GM21619 (cell line): ENCODE measurements around the gene EID3.

Experiments
- ATAC-seq: cut with Tn5 transposase; IDR thresholded peaks from one replicate; pipeline ENCODE4 v1.9.1; 2021; ENCODE audit not compliant: unreplicated experiment

Gene EID3

DNA sequence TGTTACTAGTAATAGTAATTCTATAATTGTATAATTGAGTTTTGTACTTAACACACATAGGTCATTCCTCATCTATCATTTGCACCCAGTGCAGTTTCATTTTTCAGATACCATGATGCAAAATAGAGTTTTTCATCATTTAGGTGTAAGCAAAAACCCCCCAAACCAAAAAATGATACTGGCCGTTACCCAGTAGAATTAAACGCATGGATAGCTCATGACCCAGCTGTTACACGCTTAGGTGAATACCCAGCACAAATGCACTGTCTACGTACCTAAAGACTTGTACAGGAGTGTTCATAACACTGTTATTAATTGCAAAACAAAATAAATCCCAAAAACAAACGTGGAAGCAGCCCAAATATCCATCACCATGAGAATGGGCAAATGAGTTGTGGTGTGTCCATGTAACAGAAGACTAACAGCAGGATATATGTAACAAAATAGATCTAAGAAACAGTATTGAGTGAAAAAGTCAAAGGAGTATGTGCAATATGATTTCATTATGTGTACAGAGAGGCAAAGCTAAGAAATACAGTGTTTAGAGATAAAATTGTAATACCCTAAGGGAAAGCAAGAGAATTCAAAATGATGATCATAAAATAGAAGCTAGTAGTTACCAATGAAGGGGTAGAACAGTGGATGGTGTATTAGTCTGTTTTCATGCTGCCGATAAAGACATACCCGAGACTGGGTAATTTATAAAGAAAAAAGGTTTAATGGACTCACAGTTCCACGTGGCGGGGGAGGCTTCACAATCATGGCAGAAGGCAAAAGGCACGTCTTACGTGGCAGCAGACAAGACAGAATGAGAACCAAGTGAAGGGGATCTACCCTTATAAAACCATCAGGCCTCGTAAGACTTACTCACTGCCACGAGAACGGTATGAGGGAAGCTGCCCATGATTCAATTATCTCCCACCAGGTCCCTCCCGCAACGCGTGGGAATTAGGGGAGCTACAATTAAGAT, 49.8 kb downstream of the EID3 start:
- no peak for ATAC-seq

DNA sequence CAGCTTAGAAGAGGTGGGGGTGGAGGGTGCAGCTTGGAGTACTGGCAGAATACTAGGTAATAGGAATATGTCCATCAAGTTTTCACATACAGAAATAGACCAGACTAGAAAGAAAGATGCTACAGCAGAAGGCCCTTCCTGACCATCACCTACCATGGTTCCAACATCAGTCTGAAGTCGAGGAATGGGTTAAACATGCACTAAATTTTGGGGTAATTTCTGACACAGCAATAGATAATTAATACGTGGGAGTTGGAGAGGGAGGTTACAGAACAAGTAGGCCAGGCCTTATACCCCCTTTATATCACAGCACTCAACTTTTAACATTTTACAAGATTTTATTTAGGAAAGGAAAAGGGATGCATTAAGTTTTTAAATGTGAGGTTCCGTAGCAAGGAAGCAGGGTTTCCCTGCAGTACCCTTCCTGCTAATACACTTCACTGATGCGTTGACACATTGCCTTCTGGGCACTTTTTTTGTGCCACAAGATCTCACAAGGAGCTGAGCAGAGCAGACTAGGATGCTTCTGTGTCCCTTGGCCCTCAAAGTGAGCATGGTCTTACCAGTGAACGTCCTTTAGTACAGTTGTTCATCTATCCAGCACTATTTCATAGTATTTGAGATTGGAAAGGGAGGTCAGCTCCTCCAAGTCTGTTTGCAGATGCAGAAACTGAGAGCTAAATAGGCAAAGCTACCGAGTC, 50.8 kb downstream of the EID3 start:
- no peak for ATAC-seq
